ENCODE data around the gene OR8D2.

GRCh38 chr11:124296016-124296415 lies 24.0 kb downstream of the OR8D2 start:
- TF ChIP-seq, protein P1, sequence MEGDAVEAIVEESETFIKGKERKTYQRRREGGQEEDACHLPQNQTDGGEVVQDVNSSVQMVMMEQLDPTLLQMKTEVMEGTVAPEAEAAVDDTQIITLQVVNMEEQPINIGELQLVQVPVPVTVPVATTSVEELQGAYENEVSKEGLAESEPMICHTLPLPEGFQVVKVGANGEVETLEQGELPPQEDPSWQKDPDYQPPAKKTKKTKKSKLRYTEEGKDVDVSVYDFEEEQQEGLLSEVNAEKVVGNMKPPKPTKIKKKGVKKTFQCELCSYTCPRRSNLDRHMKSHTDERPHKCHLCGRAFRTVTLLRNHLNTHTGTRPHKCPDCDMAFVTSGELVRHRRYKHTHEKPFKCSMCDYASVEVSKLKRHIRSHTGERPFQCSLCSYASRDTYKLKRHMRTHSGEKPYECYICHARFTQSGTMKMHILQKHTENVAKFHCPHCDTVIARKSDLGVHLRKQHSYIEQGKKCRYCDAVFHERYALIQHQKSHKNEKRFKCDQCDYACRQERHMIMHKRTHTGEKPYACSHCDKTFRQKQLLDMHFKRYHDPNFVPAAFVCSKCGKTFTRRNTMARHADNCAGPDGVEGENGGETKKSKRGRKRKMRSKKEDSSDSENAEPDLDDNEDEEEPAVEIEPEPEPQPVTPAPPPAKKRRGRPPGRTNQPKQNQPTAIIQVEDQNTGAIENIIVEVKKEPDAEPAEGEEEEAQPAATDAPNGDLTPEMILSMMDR (IDR thresholded peaks at IDR 0.05; ENCODE audit: poor library complexity, severe bottlenecking): no peak
- TF ChIP-seq RAD21 (conservative IDR thresholded peaks at IDR 0.05) (no peak), TAF1 (IDR thresholded peaks at IDR 0.05; ENCODE audit: low read depth) (no peak), REST (IDR thresholded peaks at IDR 0.05; ENCODE audit: borderline replicate concordance) (no peak)
